ENCODE measurements around the gene FAM118B. TPM values are rescaled to one million over a fixed set of nuclear protein-coding genes. Genes with fewer than 3 reads are reported as not detected.

Gene FAM118B
- polyA plus RNA-seq (ENCODE audit: insufficient read length in 12 of 12) = 10 to 100 TPM in 11 of 12 donors, not detected in 1; 18.3 to 27.1 (median 23.1) TPM
- long read RNA-seq, donor 1, transcript FAM118B-209 (9 exons, 2,402 nt) = major isoform, 10 of 67 reads
- long read RNA-seq, donor 1, partial matches to known transcripts = 47 of 67 reads
- long read RNA-seq, donor 1, other reads (novel, unspliced or antisense) = 9 of 67 reads
- long read RNA-seq, donor 2, transcript FAM118B-209 (9 exons, 2,402 nt) = major isoform, 5 of 156 reads
- long read RNA-seq, donor 2, partial matches to known transcripts = 139 of 156 reads
- long read RNA-seq, donor 2, other reads (novel, unspliced or antisense) = 12 of 156 reads
- long read RNA-seq, donor 3, partial matches to known transcripts = 0 of 1 reads
- long read RNA-seq, donor 3, other reads (novel, unspliced or antisense) = 0 of 1 reads
- long read RNA-seq, donor 4, partial matches to known transcripts = 0 of 1 reads
- long read RNA-seq, donor 4, other reads (novel, unspliced or antisense) = 0 of 1 reads
- long read RNA-seq, donor 5 = 0 reads
- long read RNA-seq, donor 6, partial matches to known transcripts = 0 of 3 reads
- long read RNA-seq, donor 6, other reads (novel, unspliced or antisense) = 0 of 3 reads
- long read RNA-seq, donor 7, partial matches to known transcripts = 0 of 3 reads
- long read RNA-seq, donor 7, other reads (novel, unspliced or antisense) = 0 of 3 reads
- long read RNA-seq, donor 8, transcript FAM118B-209 (9 exons, 2,402 nt) = major isoform, 9 of 9 reads
- long read RNA-seq, donor 8, partial matches to known transcripts = 0 of 9 reads
- long read RNA-seq, donor 8, other reads (novel, unspliced or antisense) = 0 of 9 reads
- long read RNA-seq, donor 9, transcript FAM118B-209 (9 exons, 2,402 nt) = major isoform, 5 of 32 reads
- long read RNA-seq, donor 9, partial matches to known transcripts = 25 of 32 reads
- long read RNA-seq, donor 9, other reads (novel, unspliced or antisense) = 0 of 32 reads
- long read RNA-seq, donor 10, partial matches to known transcripts = 41 of 52 reads
- long read RNA-seq, donor 10, other reads (novel, unspliced or antisense) = 9 of 52 reads
- long read RNA-seq, donor 11, transcript FAM118B-209 (9 exons, 2,402 nt) = major isoform, 8 of 9 reads
- long read RNA-seq, donor 11, partial matches to known transcripts = 0 of 9 reads
- long read RNA-seq, donor 11, other reads (novel, unspliced or antisense) = 0 of 9 reads

DNA sequence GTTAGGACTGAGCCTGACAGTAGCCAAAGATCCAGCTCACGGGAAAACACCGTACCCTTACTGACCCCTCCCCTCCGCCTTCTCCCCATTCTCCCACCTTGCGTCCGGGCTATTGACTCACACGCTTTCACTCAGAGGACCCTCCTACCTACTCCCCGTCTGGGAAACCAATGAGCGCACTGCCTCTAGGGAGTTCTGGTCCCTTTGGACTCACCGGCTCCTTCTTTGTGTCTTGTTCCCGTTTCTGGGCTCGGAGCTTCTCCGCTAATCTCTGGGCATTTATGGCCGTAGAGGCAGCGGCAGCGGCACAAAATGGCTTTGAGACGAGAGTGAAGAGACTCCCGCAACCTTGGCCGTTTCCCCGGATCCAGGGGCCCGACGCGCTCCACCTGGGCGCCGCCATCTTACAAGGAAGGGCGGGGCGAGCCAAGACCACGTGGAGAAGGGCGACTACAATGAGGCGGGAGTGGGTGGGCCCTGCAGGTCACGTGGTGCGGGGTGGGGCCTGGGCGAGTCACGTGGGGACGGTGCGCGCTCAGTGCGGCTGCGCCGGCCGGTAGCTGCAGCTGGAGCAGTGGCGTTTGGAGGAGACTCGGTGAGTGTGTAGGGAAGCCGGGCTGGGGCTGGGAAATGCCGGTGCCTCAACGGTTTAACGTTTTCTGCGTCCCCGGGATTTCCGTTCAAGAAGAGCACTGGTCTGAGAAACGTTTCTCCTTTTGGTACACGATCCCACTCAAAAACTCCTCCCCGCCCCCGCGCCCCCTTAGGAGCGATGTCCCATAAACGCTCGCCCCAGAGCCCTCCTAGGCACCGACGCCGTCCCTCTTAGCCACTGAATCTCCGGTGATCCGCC, at the start of gene FAM118B, which contains the start of gene RPUSD4:
FAM118B (plus strand) TSS at position 547 of the 853 bp plus-strand sequence. CDS start 23,220 bp downstream, outside the sequence.
RPUSD4 (minus strand) TSS at position 415 of the 853 bp plus-strand sequence; CDS start at position 403, 12 bp downstream.
- peak; percentile 95 for DNase-seq

DNA sequence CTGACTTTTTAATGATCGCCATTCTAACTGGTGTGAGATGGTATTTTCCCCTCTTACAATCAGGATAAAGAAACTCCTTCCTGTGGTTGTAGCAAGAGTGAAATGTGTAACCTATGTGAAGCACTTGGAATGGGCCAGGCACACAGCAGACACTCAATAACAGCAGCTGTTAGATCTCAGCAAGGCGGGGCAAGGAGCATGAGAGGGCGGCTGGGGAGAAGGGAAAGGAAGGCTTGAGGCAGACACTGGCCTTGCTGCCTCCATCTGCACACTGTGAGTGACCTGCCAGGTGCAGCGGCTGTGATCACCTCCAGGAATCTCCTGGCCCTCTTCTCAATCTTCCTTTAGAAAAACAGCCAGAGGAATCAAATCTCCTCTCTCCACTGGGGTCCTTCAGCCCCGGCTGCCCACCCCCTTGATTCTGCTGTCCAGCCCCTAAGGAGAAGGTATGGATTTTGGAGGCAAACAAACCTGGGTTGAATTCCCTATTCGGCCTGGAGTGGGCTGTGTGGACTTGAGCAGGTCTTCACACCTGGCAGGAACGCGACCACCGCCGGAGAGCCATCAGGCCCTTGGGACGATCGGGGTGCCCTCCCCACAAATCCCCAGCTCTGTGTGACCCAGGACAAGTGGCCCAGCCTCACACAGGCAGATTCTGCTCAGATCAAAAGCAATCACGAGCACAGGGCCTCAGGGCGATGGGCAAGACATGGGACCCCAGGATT, 49.1 kb upstream of the FAM118B start:
- no peak for DNase-seq

GRCh38 chr11:126163074-126163700, 48.4 kb upstream of the FAM118B start:
- no peak for DNase-seq

GRCh38 chr11:126163779-126164178, 47.8 kb upstream of the FAM118B start:
- no peak for DNase-seq

- DNase-seq = no peak
Measured at GRCh38 chr11:126164781-126165180, 46.8 kb upstream of the FAM118B start.

GRCh38 chr11:126165311-126165720, 46.3 kb upstream of the FAM118B start:
- no peak for DNase-seq

- DNase-seq = no peak
Measured at GRCh38 chr11:126165757-126166156, 45.8 kb upstream of the FAM118B start.

DNA sequence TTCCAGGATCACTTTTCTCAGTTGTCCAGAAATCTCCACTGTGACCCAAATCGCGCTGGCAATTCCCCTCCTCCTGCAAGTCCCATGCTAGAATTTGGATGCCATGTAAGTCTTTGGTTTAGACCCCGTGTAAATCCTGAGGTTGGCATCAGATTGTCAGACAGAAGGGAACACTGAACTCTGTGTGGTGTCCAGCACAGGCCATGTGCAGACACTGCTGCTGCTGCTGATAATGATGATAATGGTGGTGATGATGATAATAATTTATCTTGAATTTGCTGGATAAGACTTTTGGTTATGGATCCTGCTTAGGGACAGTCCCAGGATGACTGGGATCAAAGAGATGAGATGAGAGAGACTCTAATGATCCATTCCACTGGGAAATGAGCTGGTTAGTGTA, 45.2 kb upstream of the FAM118B start:
- DNase-seq = no peak

DNA sequence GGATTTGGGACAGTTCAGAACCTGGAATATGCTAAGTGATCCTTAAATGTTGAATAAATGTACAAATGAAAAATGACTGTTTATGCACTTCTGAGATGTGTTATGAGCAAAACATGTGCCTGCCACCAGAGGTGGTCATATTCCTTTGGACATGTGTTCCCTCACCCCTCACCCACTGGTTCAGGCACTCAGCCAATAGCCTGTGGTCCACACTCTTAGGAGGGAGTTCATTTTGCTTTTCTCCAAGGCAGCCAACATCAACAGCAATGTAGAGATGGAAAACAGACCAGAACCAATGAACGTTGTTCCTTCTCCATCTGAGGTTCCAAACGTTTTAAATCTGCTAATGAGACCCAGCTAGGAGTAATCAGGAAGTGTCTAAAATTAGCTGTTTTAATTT, 44.1 kb upstream of the FAM118B start:
- no peak for DNase-seq

DNA sequence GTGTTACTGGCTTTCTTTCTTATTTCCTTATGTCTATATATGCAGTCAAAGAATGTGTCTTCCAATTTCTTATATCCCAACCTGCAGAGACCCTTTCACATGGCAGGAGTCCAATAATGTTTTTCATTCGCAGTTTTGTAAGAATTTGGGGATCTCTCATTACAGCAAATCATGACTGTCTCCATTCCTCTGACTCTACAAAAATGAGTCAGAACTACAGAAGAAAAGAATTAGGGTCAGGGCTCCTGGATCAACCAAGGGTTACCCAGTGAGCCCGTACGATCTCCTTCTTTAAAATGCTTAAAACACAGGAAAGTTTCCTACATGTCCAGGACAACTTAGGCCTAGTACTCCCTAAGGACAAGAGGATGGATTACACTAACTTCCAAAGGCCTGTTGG, 42.3 kb upstream of the FAM118B start:
- no peak for DNase-seq

DNA sequence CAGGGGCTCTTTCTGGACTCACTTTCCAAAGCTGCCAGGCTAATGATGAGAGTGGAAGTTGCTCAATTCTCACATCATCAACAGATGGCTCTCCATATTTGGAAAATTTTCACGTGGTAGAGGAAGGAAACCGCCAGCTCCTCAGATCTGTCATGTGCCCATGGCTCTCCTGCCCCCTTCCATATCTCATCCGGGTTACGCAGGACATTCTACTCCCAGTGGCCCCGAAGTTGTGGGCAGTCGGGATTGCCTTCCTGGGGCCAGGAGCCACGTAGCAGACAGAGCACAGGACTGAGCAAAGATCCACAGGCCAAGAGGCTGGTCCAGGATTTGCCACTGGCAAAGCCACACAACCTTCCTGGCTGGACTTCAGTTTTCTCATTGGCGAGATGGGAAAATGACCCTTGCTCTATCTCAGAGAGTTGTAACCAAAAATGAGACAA, 39.0 kb upstream of the FAM118B start:
- DNase-seq = no peak

DNA sequence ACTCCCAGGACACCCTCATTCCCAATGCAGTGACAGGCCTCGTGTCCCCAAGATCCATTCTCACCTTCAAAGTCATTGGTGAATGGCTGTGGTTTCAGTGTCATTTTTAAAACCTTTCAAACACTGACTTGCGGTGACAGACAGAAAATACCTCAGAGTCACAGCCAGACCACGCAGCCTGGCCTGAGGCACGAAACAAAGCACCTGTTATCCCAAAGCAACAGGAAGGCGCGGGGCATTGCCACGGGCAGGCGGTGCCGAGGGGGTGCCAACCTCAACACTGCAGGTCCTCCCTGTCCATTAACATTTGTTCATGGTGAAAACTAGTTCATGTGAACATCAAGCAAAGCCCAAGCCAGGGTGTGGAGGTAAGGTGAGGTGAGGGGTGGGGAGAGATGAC, 38.3 kb upstream of the FAM118B start:
- DNase-seq = no peak

GRCh38 chr11:126174816-126175215, 36.8 kb upstream of the FAM118B start:
- DNase-seq = no peak

- DNase-seq = no peak
Measured at GRCh38 chr11:126175393-126175792, 36.2 kb upstream of the FAM118B start.

GRCh38 chr11:126176853-126177470, 34.6 kb upstream of the FAM118B start:
- no peak for DNase-seq

- DNase-seq = no peak
Measured at GRCh38 chr11:126181939-126182730, 29.4 kb upstream of the FAM118B start.

DNA sequence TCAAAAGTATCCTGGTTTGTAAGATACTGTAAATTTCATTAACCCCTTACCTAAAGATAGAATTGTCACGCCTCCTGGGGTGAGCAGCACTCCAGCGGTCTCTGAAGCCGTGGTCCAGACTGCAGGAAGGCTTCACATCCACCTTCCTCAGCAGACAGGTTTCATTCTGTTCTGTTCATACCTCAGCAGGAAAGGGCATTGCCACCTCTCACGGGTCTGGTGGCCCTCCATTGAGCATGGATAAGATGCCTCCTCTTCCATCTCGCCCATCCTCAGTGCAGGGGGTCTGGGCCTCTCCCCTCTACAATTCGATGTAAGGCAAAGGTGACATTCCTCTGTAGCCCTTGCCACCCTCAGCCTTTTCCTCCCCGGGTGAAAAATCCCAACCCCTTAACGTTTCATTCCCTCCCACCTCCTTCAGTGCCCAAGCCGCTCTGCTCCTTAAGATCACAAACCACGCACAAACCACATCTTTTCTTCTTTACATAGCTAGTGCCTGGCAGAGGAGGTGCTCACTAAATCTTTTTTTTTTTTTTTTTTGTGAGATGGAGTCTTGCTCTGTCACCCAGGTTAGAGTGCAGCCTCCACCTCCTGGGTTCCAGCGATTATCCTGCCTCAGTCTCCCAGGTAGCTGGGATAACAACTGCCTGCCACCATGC, 28.7 kb upstream of the FAM118B start:
- no peak for DNase-seq
